ENCODE data around the gene IFNB1. TPM values are rescaled to one million over a fixed set of nuclear protein-coding genes. Genes with fewer than 3 reads are reported as not detected.

IFNB1 gene
- total RNA-seq, 1 experiment from 2014 or later = not detected

DNA sequence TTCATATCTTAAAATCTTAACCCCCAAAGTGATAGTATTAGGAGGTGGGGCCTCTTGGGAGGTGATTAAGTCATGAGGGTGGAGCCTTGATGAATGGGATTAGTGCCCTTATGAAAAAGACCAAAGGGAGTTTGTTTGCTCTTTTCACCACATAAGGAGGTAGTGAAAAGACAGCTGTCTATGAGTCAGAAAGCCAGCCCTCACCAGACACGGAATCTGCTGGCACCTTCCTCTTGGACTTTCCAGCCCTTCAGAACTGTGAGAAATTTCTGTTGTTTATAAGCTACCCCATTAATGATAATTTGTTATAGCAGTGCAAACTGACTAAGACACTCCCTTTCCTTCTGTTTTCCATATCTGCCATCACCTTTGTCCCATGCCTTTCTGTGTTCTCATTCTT, 20.8 kb downstream of the IFNB1 start (continued):
- TF ChIP-seq, protein P1, sequence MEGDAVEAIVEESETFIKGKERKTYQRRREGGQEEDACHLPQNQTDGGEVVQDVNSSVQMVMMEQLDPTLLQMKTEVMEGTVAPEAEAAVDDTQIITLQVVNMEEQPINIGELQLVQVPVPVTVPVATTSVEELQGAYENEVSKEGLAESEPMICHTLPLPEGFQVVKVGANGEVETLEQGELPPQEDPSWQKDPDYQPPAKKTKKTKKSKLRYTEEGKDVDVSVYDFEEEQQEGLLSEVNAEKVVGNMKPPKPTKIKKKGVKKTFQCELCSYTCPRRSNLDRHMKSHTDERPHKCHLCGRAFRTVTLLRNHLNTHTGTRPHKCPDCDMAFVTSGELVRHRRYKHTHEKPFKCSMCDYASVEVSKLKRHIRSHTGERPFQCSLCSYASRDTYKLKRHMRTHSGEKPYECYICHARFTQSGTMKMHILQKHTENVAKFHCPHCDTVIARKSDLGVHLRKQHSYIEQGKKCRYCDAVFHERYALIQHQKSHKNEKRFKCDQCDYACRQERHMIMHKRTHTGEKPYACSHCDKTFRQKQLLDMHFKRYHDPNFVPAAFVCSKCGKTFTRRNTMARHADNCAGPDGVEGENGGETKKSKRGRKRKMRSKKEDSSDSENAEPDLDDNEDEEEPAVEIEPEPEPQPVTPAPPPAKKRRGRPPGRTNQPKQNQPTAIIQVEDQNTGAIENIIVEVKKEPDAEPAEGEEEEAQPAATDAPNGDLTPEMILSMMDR (IDR thresholded peaks at IDR 0.05 in 2 of 3, conservative IDR thresholded peaks at IDR 0.05 in 1 of 3; ENCODE audit: borderline replicate concordance in 1 of 3, insufficient read depth in 1 of 3, low read depth in 2 of 3, low read length in 2 of 3) = no peak
- TF ChIP-seq EZH2 (IDR thresholded peaks at IDR 0.05) (no peak), POLR2AphosphoS5 (IDR thresholded peaks at IDR 0.05; ENCODE audit: low read depth, low read length) (no peak), CEBPB (IDR thresholded peaks at IDR 0.05; ENCODE audit: low read depth) (no peak), ELF1 (IDR thresholded peaks at IDR 0.05; ENCODE audit: borderline replicate concordance, low read depth) (no peak), JUND (IDR thresholded peaks at IDR 0.05) (no peak), EGR1 (IDR thresholded peaks at IDR 0.05; ENCODE audit: low read depth) (no peak)
- TF ChIP-seq, protein P2, sequence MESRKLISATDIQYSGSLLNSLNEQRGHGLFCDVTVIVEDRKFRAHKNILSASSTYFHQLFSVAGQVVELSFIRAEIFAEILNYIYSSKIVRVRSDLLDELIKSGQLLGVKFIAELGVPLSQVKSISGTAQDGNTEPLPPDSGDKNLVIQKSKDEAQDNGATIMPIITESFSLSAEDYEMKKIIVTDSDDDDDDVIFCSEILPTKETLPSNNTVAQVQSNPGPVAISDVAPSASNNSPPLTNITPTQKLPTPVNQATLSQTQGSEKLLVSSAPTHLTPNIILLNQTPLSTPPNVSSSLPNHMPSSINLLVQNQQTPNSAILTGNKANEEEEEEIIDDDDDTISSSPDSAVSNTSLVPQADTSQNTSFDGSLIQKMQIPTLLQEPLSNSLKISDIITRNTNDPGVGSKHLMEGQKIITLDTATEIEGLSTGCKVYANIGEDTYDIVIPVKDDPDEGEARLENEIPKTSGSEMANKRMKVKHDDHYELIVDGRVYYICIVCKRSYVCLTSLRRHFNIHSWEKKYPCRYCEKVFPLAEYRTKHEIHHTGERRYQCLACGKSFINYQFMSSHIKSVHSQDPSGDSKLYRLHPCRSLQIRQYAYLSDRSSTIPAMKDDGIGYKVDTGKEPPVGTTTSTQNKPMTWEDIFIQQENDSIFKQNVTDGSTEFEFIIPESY (IDR thresholded peaks at IDR 0.05; ENCODE audit: extremely low read depth, insufficient replicate concordance, low read length) = no peak

DNA sequence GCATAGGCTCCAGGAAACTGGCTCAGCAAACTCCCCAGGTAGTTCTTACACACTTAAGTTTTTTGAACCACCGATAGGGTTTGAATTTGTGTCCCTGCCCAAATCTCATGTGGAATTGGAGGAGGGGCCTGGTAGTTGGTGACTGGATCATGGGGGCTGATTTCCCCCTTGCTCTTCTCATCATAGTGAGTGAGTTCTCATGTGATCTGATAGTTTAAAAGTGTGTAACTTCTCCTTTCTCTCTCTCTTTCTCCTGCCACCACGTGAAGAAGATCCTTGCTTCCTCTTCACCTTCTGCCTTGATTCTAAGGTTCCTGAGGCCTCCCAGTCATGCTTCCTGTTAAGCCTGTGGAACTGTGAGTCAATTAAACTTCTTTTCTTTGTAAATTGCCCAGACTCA, 23.9 kb downstream of the IFNB1 start:
- H3K9me2 ChIP-seq (ENCODE audit: insufficient read depth) = no peaks in the 10 kb centered on the region
- H3K79me2 ChIP-seq (ENCODE audit: insufficient read depth, low read length) = no peaks in the 10 kb centered on the region
- CTCF ChIA-PET = no interaction called here
- ATAC-seq = no peak
- no peak overlapping the region for H3K4me3 ChIP-seq (replicated peaks in 1 of 2; ENCODE audit: low read depth in 1 of 2, low read length in 2 of 2)
- no peak overlapping the region for H3K4me2 ChIP-seq (ENCODE audit: low read length)
- BruUV-seq (replicated peaks) = no TSS peak
- H3K27ac ChIP-seq (ENCODE audit: low read depth, low read length) = no peak overlapping the region
- POLR2A ChIA-PET = no interaction called here
- H3K4me1 ChIP-seq (ENCODE audit: control insufficient read depth in 1 of 2, insufficient read depth in 2 of 2, low read length in 2 of 2) = peaks cover 0 to 4% of the 10 kb centered on the region in 2 experiments; a peak in 1 of 4 replicates
- no peaks in the 10 kb centered on the region for H3K27me3 ChIP-seq (ENCODE audit: insufficient read depth, low read length)
- H3K9me3 ChIP-seq (ENCODE audit: control insufficient read depth in 1 of 2, insufficient read depth in 1 of 2, low read depth in 1 of 2, low read length in 2 of 2) = no peaks in the 10 kb centered on the region
- RAD21 ChIA-PET (ENCODE audit: low non-redundant PET in 1 of 2, low total read pairs in 2 of 2, uncharacterized antibody in 2 of 2, unreplicated experiment in 2 of 2) = no interaction called here
- no peak overlapping the region for H2AFZ ChIP-seq (ENCODE audit: low read depth, low read length, poor library complexity, severe bottlenecking)
- H3K9ac ChIP-seq (ENCODE audit: low read length) = no peak overlapping the region
- H3K36me3 ChIP-seq (ENCODE audit: control insufficient read depth in 1 of 2, insufficient read depth in 2 of 2, low read length in 2 of 2) = no peaks in the 10 kb centered on the region
- no peaks in the 10 kb centered on the region for H4K20me1 ChIP-seq (ENCODE audit: insufficient read depth)
- intact Hi-C loops (cut with micrococcal nuclease) = no loop called here
- no peak for DNase-seq (ENCODE audit: low read depth, low spot score)
- TF ChIP-seq, protein P1 (IDR thresholded peaks at IDR 0.05 in 2 of 3, conservative IDR thresholded peaks at IDR 0.05 in 1 of 3; ENCODE audit: borderline replicate concordance in 1 of 3, insufficient read depth in 1 of 3, low read depth in 2 of 3, low read length in 2 of 3) = no peak
- TF ChIP-seq, protein P2 (IDR thresholded peaks at IDR 0.05; ENCODE audit: extremely low read depth, insufficient replicate concordance, low read length) = no peak
- TF ChIP-seq JUND (IDR thresholded peaks at IDR 0.05) (no peak), POLR2AphosphoS5 (IDR thresholded peaks at IDR 0.05; ENCODE audit: low read depth, low read length) (no peak), TCF7L2 (IDR thresholded peaks at IDR 0.05; ENCODE audit: borderline replicate concordance, extremely low read depth, insufficient read depth, insufficient read length) (no peak), RAD21 (IDR thresholded peaks at IDR 0.05; ENCODE audit: low read depth) (no peak), EZH2phosphoT487 (IDR thresholded peaks at IDR 0.05; ENCODE audit: borderline replicate concordance) (no peak)
